Measurements from ENCODE around the gene AVPI1. TPM values are rescaled to one million over a fixed set of nuclear protein-coding genes. Genes with fewer than 3 reads are reported as not detected.

Gene AVPI1
- total and polyA plus RNA-seq, 2 donors (not counting 3 experiments of a cell fraction or from before 2014, with no cell fraction given) = 2.4 to 3.7 TPM

DNA sequence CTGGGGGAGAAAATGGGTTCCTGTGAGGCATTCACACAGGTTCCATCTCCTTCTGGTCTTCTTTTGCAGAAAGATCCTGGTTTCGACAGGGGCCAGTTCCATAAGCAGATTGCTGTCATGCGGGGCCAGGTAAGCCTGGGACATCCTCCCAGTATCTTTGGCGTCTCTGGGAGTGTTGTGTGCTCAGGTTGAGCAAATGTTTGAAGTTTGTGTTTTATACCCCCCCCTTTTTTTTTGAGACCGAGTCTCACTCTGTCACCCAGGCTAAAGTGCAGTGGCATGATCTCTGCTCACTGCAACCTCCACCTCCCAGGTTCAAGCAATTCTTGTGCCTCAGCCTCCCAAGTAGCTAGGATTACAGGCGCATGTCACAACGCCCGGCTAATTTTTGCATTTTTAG, 20.0 kb downstream of the AVPI1 start:
- no peaks in the 10 kb centered on the region for H3K4me1 ChIP-seq (ENCODE audit: control insufficient read depth, extremely low read depth, insufficient read depth, low read length)
- H3K4me3 ChIP-seq (replicated peaks in 1 of 3; ENCODE audit: insufficient read depth in 1 of 3, low read depth in 1 of 3, low read length in 3 of 3) = no peak overlapping the region
- no peak overlapping the region for H3K9ac ChIP-seq (replicated peaks; ENCODE audit: extremely low read depth, insufficient read depth, low read length)
- intact Hi-C loops (cut with micrococcal nuclease) = no loop called here
- CTCF ChIA-PET = interaction anchor here (0.9 to 2.4 kb wide), 2 partner anchors 10 to 14 kb away, joined by 3 to 6 read pairs; no protein-coding TSS in a partner anchor
- H3K79me2 ChIP-seq (ENCODE audit: control insufficient read depth, insufficient read depth, low read length) = no peaks in the 10 kb centered on the region
- POLR2A ChIA-PET = no interaction called here
- H3K36me3 ChIP-seq (ENCODE audit: control insufficient read depth in 2 of 2, extremely low read depth in 1 of 2, insufficient read depth in 2 of 2, low read length in 2 of 2) = peaks cover 12 to 17% of the 10 kb centered on the region in 2 experiments
- H3K27ac ChIP-seq (ENCODE audit: insufficient read depth, low read depth, low read length) = no peak overlapping the region
- no TSS peak for BruUV-seq (replicated peaks)
- H3K4me2 ChIP-seq (ENCODE audit: insufficient read depth, low read length) = no peak overlapping the region
- dilution Hi-C loops (cut with MboI; ENCODE audit: extremely low pct_ligation_motif_present, low sequenced_read_pairs) = no loop called here
- DNase-seq (ENCODE audit: low read depth, low spot score) = no peak
- no peaks in the 10 kb centered on the region for H3K27me3 ChIP-seq (ENCODE audit: control insufficient read depth in 2 of 2, insufficient read depth in 2 of 2, low read length in 2 of 2)
- FAIRE-seq = no peak
- no peaks in the 10 kb centered on the region for H3K9me1 ChIP-seq (replicated peaks; ENCODE audit: control insufficient read depth, extremely low read depth, insufficient read depth, low read length)
- H4K20me1 ChIP-seq (replicated peaks; ENCODE audit: control insufficient read depth, extremely low read depth, insufficient read depth, low read length) = no peaks in the 10 kb centered on the region
- TF ChIP-seq POLR2A (IDR thresholded peaks at IDR 0.05; ENCODE audit: low read depth, low read length) = no peak
- no peak for TF ChIP-seq FOS (IDR thresholded peaks at IDR 0.05; ENCODE audit: borderline replicate concordance, insufficient read depth, low read length)
- TF ChIP-seq, protein P1, sequence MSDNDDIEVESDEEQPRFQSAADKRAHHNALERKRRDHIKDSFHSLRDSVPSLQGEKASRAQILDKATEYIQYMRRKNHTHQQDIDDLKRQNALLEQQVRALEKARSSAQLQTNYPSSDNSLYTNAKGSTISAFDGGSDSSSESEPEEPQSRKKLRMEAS (IDR thresholded peaks at IDR 0.05; ENCODE audit: insufficient read depth, insufficient read length) = no peak
- TF ChIP-seq GATA2 (IDR thresholded peaks at IDR 0.05; ENCODE audit: insufficient read depth, insufficient read length, low read depth, low read length) = no peak
- TF ChIP-seq MYC (IDR thresholded peaks at IDR 0.05; ENCODE audit: low read depth, low read length) = no peak
- no peak for TF ChIP-seq EZH2 (IDR thresholded peaks at IDR 0.05; ENCODE audit: borderline replicate concordance, low read depth, low read length, severe bottlenecking)
- TF ChIP-seq, protein P2, sequence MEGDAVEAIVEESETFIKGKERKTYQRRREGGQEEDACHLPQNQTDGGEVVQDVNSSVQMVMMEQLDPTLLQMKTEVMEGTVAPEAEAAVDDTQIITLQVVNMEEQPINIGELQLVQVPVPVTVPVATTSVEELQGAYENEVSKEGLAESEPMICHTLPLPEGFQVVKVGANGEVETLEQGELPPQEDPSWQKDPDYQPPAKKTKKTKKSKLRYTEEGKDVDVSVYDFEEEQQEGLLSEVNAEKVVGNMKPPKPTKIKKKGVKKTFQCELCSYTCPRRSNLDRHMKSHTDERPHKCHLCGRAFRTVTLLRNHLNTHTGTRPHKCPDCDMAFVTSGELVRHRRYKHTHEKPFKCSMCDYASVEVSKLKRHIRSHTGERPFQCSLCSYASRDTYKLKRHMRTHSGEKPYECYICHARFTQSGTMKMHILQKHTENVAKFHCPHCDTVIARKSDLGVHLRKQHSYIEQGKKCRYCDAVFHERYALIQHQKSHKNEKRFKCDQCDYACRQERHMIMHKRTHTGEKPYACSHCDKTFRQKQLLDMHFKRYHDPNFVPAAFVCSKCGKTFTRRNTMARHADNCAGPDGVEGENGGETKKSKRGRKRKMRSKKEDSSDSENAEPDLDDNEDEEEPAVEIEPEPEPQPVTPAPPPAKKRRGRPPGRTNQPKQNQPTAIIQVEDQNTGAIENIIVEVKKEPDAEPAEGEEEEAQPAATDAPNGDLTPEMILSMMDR (IDR thresholded peaks at IDR 0.05; ENCODE audit: extremely low read depth in 1 of 2, insufficient read depth in 1 of 2, low read depth in 1 of 2, low read length in 2 of 2) = no peak
- no peak for TF ChIP-seq JUN (IDR thresholded peaks at IDR 0.05; ENCODE audit: borderline replicate concordance, insufficient read depth, insufficient read length, low read depth)
- no peak for TF ChIP-seq POLR2AphosphoS5 (IDR thresholded peaks at IDR 0.05; ENCODE audit: insufficient read depth, low read depth, low read length)
- no peak overlapping the region for H2AFZ ChIP-seq (ENCODE audit: low read depth, low read length)
- no peaks in the 10 kb centered on the region for H3K9me3 ChIP-seq (replicated peaks; ENCODE audit: control insufficient read depth, insufficient read depth, low read length)

Data from endothelial cell of umbilical vein (primary cell).